ELR (cell line): ENCODE data around the gene SF1.

ENCODE experiments used
- DNase-seq: peaks from one replicate; pipeline ENCODE4 v3.0.0-alpha.2; 2015; ENCODE audit warnings: low read depth

Gene SF1

DNA sequence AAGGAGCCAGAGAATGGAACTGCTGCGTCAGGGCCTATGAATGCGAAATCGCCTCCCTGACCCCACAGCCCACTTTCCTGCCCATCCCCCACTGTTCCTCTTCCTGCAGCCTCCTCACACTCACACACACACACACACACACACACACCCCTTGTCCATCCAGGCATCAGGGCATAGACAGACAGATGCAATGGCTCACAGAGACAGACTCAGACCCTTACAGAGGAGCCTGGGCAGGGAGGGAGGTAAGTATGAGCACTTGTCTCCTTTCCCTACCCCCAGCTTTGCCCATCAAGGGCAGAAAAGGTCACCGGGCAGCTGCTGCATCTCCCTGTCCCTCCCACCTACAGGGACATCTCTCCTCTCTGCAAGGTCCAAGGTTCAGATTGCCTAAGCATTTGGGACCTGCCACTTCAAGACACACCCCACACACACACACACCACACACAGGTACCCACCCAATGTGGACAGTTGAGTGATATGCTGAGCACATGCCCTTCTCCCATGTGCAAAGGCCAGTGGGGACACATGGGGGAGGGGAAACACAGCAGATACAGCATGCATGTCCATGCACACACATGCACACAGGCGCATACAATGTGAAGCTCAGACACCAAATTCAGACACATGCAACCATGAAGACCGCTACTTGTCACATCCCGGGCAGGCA is 53.3 kb downstream of the SF1 start:
- DNase-seq, result no peak

DNA sequence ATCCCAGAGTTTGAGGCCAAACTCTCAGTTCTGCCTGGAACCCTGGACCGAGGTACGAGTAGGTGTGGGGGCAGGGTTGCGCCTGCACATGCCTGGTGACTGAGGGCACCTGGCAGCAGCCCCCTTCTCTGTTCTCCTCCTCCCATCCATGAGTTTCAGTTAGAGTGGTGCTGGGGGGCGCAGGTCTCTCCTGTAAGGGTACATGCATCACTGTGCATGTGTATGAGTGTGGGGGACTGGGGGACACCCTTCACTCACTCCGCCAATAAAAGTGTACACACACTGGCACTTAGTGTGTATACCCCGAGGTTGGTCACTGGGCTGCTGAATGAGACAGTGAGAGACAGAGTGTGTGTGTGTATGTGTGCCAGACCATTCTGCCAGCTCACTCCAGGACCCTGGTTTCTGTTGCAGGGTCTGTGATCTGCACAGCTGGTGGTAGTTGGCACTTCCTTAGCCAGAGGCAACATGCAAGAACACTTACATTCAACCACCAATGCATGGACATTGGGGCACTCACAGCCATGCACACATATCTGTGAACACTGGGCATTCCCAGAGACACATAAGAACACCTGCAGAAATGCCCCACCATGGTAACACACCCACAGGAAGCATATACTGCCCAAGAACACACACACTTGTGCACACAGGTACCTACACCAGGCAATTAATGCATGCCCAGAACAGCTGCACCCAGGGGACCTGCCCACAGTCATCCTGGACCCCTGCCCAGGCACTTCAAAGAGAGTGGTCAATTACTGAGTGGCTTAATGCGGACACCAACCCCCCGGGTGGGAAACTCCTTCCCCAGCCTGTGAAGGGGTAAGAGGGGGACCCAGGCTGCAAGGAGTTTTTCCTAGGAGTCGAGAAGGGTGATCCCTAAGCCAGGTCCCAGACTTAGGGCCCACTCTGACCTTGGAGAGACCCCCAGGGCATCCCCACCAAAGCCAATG is 54.2 kb downstream of the SF1 start:
- DNase-seq, result no peak

- peak; percentile 83 for DNase-seq
Measured at GRCh38 chr11:64723117-64723906, 55.0 kb downstream of the SF1 start, which contains the start of gene NRXN2. Gene NRXN2 (minus strand): TSS chr11:64723197. CDS start chr11:64713699, 9,498 bp downstream.

DNA sequence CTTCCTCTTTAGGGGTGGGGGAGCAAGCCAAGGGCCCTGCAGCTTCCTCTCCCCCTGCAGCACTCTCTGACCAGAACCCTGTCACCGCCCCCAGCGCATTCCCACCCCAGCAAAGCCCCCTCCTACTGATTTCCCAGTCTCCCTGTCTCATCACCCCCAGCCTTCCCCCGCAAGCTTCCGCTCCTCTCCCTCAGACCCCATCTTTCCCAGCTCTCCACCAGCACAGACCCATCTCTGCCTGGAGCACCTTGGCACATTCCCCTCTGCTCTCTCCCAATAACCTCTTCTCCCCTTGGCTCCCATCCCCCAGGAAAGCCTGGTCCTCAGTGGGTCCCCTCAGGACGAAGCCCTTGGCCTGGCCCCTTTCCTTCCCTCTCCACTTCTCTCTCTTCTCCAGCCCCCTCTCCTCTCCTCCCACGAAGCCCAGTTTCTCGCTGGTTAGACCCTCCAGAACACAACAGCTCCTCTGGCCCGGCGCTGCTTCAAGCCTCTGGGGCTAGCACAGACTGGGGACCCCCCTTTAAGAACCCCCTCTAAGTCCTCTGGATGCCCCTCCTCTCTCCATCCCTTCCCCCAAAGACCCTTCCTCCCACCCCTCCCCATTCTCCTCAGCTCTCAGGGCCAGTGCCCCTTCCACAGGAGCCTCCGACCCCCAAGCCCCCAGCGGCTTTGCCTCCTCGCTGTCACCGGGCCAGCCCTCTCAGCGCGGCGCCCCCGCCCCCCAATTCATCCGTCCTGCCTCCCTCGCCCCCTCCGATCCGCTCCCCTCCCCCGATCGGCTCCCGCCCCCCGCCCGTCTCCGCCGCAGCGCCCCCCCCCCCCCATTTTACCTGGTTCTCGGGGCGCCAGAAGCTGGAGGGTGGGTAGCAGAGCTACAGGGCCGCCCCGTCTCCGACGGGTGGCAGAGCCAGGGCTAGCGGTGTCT is 55.9 kb downstream of the SF1 start:
- no peak for DNase-seq

DNA sequence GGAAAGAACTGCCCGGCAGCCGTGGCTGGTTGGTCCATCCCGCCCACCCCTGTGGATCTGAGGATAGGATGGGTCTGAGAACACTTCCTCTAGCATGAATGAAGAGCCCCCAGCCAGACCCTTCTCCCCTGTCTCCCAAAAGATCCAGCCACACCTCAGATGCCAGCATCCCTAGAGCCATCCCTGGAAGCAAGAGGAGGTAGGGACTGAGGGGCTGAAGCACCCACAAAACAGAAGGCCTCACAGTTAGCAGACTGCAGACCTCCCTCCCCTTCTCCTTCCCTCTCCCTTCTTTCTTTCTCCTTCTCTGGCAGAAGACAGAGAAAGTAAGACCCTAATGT is 57.0 kb downstream of the SF1 start:
- DNase-seq, result no peak

GRCh38 chr11:64720640-64721358 is 57.5 kb downstream of the SF1 start:
- no peak for DNase-seq

GRCh38 chr11:64720167-64720566 is 58.2 kb downstream of the SF1 start:
- DNase-seq, result no peak

DNA sequence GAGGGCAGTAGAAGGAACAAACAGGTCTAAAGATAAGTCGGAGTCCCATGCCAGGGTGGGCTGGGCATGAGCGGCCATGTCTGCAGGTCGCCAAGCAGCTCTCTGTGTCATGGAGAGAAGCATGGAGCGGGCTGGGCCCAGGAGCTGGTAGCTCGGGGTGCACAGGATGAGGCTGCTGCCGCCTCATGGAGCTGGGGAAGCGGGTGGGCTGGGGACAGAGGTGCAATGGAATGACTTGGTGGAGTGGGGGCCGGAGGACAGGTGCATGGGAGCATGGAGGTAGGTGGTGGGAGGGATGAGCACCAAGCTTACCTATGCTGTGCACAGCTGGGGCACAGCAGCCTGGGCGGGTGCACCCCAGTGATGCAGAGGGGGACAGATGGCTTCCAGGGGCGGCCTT is 58.9 kb downstream of the SF1 start:
- DNase-seq, result no peak

DNA sequence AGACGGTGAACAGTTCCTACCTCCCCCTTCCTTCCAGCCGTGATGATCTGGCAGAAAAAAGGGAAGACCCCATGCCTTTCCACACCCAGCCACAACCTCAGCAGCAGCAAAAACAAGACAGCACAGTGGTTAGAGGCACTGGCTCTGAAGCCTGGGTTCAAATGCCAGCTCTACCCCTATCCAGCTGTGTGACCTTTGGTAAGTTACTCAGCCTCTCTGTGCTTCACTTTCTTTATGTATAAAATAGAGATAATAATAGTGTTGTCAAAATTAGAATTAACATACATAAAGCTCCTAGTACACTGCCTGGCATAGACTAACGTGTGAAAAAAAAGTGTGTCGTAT is 59.6 kb downstream of the SF1 start:
- DNase-seq, result no peak

GRCh38 chr11:64718084-64718779 is 60.1 kb downstream of the SF1 start:
- DNase-seq, result no peak

DNA sequence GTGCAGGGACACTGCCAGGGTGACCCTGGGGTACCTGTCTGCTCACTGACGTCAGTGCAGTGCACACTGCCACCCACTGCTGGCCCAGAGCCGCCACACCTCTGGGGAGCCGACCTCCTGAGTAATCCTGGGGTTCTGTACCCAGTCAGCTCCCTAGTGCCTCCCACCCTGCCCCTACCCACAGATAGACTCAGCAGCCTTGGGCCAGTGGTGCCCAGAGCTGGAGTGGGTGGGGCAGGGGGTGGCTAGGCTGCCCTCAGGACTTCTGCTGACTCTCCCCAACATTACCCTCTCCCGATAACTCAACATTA is 61.1 kb downstream of the SF1 start:
- no peak for DNase-seq

- peak; percentile 9 for DNase-seq
Measured at GRCh38 chr11:64716473-64717267, 61.7 kb downstream of the SF1 start.

- no peak for DNase-seq
Measured at GRCh38 chr11:64715756-64716472, 62.4 kb downstream of the SF1 start.

DNA sequence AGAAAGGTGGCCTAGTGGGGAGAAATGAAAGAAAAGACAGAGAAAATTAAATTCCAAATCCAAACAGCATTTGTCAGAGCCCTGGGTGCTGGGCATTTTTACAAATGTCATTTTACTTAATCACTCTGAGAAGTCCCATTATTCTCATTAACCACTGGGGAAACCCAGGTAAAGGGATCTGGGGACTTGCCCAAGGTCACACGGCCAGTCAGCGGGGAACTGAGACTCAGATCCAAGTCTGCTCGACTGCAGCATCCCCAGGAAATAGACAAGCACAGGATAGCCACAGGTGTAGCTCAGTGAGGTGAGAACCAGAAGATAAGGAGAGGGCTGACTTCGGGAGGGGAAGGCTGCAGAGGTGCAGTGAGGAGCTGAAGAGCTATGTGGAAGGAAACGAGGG is 63.2 kb downstream of the SF1 start:
- DNase-seq, result no peak

- no peak for DNase-seq
Measured at GRCh38 chr11:64714666-64715065, 63.7 kb downstream of the SF1 start.
